ENCODE data around the gene MXRA8. TPM values are rescaled to one million over a fixed set of nuclear protein-coding genes. Genes with fewer than 3 reads are reported as not detected.
A peak's percentile ranks its signal among the peaks of the same experiment; 100 is the strongest.

The MXRA8 gene
- total RNA-seq, 4 donors from 2014 or later, result 78.2 to 147 (median 83.3) TPM

DNA sequence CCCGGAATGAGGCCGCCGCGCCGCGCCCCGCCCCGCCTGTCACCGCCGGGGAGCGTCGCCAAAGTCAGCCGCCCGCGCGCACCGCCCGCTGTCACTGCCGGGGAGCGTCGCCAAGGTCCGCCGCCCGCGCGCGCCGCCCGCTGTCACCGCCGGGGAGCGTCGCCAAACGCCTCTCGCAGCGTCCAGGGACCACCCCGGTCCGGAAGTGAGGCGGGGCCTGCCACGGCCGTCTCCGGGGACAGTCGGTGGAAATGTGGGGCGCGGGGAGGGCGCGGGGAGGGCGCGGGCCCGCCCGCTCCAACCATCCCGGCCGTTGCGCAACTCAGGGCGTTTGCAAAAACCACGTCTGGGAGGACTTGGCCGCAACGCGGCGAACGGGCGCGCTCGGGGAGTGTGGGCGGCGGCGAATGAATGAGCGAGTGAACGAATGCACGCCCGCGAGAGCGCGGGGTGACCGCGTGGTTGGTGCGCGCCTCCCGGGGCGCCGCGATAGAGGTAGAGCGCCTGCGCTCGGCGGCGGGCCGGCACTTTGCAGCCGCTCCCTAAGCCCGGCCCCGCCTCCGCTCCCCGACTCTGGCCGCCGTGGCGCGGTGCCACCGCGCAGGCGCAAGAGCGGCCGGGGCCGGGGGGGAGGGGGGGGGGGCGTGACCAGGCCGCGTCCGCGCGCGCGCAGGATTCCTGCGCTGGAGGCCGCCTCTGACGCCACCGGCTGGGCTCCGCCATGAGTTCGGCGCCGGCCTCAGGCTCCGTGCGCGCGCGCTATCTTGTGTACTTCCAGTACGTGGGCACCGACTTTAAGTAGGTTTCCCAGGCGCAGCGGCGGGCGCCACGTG, 50.2 kb downstream of the MXRA8 start, which contains the start of the genes ACAP3 and PUSL1:
ACAP3 (minus strand) TSS at position 8 of the 833 bp plus-strand sequence. CDS start 115 bp downstream, outside the sequence.
PUSL1 (plus strand) TSS at position 675 of the 833 bp plus-strand sequence; CDS start at position 722, 47 bp downstream.
- TF ChIP-seq, protein P1, sequence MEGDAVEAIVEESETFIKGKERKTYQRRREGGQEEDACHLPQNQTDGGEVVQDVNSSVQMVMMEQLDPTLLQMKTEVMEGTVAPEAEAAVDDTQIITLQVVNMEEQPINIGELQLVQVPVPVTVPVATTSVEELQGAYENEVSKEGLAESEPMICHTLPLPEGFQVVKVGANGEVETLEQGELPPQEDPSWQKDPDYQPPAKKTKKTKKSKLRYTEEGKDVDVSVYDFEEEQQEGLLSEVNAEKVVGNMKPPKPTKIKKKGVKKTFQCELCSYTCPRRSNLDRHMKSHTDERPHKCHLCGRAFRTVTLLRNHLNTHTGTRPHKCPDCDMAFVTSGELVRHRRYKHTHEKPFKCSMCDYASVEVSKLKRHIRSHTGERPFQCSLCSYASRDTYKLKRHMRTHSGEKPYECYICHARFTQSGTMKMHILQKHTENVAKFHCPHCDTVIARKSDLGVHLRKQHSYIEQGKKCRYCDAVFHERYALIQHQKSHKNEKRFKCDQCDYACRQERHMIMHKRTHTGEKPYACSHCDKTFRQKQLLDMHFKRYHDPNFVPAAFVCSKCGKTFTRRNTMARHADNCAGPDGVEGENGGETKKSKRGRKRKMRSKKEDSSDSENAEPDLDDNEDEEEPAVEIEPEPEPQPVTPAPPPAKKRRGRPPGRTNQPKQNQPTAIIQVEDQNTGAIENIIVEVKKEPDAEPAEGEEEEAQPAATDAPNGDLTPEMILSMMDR (IDR thresholded peaks at IDR 0.05), result no peak
- peak; percentile 63 for ATAC-seq (ENCODE audit: low FRiP score)
- DNase-seq (ENCODE audit: low spot score), result peak; percentile 79

DNA sequence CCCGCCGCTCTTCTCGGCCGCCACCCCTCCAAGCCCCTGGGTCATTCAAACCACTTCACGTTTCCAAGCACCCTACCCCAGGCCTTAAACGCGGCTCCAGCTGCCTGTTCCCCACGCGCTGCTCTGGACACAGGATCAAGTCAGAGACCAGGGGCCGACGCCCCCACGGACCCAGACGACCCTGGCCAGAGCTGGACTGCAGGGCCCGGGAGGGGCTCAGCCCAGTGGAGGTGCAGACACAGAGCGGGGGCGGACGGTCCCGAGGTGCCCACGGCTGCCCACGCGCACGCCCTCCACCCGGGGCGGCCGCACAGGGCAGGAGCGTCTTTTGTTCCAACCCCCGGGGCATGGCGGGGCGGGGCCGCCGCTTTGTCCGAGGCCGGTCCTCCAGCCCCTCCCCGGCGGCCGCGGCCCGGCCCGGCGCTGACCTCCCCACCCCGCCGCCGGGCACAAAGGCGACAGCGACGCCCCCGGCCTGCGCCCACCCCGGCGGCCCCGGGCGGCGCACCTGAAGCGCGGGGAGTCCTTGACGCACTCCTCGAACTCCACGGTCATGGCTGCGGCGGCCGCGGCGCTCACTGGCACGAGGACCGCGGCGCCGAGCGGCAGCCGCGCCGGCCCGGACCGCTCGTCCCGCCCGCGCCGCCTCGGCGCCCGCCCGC, 51.0 kb downstream of the MXRA8 start:
- TF ChIP-seq, protein P1 (IDR thresholded peaks at IDR 0.05), result no peak
- DNase-seq (ENCODE audit: low spot score), result no peak
- ATAC-seq (ENCODE audit: low FRiP score), result peak; percentile 5

DNA sequence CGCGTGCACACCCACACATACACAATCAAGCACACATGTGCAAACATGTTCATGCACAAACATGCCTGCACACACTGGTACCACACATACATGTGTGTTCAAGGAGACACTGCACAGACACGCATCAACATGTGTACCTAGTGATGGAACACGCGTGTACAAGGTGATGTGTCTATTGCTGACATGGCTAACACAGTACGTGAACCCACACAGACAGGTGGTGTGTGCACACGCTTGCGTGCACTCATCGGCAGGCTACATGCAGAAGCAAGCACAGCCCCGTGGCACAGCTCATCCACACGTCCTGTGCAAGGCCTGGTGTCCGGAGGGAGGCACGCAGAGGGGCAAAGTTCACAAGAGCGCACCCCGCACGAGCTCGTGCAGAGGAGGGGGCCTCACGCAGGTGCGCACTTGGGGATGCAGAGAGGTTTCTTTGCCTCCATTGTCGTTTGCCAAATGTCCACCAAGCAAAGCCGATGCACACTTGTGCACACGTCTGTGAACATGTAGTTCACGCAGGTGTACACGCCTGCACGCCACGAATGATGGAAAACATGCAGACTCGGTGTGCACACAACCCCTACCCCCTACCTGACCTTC, 51.6 kb downstream of the MXRA8 start:
- TF ChIP-seq, protein P1 (IDR thresholded peaks at IDR 0.05), result no peak
- DNase-seq (ENCODE audit: low spot score) (no peak), ATAC-seq (ENCODE audit: low FRiP score) (no peak)

DNA sequence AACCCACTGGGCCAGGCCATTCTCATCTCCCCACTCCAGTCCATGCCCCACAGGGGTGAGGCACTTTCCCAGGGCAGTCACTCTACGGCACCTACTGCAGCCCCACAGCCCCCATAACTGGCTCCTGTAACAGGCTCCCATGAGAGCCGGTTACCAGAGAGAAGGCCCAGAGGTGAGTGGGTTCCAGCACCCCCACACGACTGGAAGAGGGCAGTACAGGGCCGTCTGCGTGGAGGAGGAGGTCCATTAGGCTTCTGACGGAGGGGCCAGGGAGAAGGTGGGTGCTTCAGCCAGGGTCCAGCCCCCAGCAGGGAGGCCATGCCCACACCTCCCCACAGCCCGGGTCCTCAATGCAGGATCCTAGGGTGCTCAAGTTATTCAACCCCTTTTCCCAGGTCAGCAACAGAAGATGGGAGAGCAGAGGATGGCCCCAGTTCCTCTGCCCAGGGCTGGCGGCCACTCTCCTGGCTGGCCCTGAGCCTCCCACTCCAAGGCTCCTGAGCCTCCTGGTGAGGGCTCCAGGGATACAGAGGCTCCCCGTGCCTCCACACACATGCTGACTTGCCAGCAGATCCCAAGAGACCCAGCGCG, 52.2 kb downstream of the MXRA8 start:
- TF ChIP-seq, protein P1 (IDR thresholded peaks at IDR 0.05), result no peak
- DNase-seq (ENCODE audit: low spot score), result no peak
- no peak for ATAC-seq (ENCODE audit: low FRiP score)

DNA sequence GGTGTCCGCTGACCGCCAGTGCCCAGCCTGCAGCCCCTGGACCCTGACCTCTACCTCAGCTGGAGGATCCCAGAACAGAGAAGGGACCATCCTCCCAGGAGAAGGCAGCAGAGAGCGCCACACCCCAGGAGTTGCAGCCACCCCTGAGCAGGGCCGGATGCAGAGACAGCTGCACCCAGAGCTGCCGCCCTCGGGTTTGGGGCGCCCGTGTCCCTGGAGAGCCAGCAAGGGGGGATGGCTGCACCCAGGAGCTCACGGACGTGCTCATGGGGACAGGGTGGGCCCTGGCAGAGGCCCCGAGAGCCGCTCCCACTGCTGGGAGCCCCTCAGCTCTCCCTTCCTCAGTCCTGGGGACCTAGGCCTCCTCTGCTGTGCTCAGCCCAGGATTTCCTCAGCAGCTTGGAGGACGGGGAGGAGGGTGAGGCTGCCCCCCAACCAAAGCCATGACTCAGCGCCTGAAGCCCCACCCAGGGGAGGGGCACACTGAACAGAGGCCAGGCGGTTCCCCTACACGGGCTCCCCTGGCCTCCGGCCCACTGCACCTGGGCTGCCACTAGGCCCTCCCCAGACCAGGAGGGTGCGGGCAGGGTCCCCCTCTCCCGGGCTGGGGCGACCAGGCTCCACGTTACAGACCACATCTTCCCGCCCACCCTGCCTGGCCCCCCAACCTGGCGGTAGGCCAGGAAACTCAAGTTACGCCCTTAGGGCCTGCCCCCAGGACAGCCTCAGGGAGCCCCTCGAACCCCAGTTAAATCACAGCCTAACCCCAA, 52.9 kb downstream of the MXRA8 start:
- ATAC-seq (ENCODE audit: low FRiP score), result peak; percentile 47
- peak; percentile 68 for DNase-seq (ENCODE audit: low spot score)
- TF ChIP-seq, protein P1 (IDR thresholded peaks at IDR 0.05), result no peak
